NCI-H2196 (cell line): ENCODE data around the gene CD52.
"Not testable (repeated sequence)": the region's sequence is repeated elsewhere in the genome, so short reads cannot be mapped to it uniquely, and the experiment has no call there.

Experiments
- DNase-seq: peaks from one replicate; lab custom pipeline; 2025; ENCODE audit not compliant: unreplicated experiment; lab: John Stamatoyannopoulos, UW

Gene CD52

DNA sequence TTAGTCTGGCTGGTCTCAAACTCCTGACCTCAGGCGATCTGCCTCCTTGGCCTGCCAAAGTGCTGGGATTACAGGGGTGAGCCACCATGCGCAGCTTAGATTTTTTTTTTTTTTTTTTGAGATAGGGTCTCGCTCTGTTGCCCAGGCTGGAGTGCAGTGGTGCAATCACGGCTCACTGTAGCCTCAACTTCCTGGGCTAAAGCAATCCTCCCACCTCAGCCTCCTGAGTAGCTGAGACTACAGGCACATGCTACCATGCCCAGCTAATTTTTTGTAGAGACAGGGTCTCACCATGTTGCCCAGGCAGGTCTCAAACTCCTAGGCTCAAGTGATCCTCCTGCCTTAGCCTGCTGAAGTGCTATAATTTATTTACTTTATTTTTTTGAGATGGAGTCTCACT lies 11.6 kb downstream of the CD52 start:
- DNase-seq = not testable (repeated sequence)

DNA sequence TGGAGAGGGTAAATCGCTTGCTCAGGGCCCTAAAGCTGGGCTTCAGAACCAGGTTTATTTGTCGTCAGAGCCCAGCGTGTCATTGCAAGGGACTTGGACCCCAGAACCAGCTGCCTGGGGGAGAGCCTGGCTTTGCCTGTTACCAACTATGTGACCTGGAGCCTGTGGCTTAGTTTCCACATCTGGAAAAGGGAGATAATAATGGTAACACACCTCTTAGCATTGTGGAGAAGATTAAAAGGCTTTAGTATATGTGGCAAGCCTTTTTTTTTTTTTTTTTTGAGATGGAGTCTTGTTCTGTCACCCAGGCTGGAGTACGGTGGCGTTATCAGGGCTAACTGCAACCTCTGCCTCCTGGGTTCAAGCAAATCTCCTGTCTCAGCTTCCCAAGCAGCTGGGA lies 12.5 kb downstream of the CD52 start:
- no peak for DNase-seq

DNA sequence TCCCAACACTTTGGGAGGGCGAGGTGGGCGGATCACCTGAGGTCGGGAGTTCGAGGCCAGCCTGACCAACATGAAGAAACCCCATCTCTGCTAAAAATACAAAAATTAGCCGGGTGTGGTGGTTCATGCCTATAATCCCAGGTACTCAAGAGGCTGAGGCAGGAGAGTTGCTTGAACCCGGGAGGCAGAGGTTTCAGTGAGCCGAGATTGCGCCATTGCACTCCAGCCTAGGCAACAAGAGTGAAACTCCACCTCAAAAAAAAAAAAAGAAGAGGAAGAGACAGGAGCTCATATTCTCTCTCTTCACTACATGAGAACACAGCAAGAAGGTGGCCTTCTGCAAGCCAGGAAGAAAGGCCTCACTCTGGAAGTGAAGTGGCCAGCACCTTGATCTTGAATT lies 15.6 kb downstream of the CD52 start:
- DNase-seq = not testable (repeated sequence)

DNA sequence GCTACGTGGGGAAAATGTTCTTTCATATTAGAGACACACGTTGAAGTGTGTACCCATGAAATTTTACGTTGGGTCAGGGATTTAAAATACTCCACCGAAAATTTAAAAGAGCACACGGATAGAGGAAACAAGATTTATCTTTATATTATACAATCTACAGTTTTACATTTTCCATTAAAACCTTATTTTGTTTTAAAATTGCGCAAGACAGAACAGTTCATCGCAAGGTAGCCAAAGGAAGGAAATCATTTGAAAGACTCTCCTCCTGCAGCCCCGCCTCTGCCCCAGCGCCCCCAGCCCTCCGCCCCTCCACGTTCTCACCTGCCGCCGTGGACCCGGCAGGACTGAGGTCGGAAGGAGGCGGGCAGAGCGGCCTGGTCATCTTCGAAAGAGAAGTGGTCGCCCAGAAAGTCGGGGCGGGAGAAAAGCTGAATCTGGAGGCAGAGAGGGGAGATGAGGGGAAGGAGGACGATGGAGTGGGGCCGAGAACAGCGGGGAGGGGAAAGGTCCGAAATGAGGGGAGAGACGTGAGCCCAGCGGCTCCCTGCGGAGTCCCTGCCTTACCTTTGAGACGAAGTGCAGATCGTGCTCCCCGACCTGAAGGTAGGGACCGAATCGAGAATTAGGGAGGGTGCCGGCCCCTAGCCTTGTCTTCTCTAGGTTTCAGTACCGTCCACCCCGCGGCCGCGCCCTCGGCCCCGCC lies 18.2 kb downstream of the CD52 start:
- no peak for DNase-seq

DNA sequence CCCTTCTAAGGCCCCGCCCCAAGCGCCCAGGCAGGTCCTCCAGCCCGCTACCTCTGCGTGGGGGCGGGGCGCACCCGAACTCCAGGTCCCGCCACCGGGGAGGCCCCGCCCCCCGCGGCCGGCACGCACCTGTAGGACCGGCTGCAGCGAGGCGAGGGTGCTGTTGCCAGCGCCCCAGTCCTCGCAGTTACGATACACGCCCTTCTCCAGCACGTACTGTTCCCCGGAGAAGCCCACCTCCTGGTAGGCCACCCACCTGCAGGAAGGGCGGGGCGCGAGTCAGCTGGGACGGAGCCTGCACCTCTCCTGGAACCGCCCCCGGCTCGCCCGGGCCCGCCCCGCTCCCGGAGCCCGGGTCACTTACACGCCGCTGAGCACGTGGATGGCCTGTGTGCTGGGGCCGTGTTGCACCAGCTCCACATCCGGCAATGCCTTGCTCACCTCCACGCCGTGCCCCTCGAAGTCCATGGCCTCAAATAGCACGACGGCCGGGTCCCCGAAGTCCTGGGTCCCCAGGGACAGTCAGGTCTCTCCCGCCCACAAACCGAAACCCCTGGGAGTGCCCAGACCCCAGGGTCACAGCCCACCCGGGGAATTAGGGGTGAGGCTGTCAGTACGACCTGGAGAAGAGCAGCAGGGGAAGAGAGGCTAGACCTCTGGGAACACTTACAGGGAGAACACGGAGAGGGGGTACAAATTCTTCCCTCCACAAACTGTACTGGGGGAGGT lies 18.9 kb downstream of the CD52 start:
- DNase-seq = peak; percentile 95

DNA sequence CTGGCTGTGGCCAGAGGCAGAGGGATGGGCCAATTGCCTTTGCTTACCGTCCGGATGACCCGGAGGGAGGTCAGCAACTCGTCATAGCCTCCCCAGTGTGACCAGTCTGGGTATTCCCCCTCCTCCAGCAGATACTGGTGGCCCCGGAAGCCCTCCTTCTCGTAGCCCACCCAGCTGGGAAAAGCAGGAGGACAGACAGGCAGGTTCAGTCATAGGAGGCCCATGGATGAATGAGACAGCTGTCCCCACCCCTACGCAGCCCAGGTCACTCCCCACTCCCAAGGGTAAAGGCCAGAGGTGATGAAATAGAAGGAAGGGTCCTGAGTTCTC lies 19.4 kb downstream of the CD52 start:
- DNase-seq = no peak

DNA sequence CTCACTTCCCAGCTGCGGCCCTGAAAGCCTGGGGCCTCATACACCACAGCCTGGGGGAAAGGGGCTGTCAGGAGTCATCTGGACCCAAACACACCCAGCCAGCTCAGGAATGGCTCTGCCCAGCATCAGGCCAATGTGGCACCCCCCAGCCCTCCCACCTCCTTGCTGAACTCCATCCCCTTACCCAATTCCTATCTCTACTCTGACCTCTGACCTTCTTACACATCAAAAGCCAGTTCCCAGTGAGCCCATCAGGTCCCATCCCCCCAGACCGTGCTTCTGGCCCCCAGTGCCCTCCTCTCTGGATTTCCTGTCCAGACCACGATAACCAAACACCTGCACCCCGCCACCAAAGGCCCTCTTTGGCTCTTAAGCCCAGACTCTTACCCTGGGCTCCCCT lies 19.9 kb downstream of the CD52 start:
- DNase-seq = no peak

DNA sequence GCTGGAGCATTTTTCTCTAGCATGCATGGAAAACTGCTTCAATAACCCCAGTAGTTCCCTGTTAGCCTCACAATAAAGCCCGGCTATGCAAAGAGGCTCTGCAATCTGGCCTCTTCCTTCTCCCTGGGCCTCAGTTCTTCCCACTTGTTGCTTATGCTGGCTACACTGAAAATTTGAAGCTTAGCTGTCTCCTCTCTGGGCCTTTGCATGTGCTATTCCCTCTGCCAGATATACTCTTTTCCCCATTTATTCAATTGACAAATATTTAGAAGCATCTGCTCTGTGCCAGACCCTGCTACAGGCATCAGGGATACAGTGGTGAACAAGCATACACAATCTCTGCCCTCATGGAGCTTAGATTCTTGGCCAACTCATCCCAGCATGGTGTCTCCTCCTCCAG lies 20.9 kb downstream of the CD52 start:
- no peak for DNase-seq

DNA sequence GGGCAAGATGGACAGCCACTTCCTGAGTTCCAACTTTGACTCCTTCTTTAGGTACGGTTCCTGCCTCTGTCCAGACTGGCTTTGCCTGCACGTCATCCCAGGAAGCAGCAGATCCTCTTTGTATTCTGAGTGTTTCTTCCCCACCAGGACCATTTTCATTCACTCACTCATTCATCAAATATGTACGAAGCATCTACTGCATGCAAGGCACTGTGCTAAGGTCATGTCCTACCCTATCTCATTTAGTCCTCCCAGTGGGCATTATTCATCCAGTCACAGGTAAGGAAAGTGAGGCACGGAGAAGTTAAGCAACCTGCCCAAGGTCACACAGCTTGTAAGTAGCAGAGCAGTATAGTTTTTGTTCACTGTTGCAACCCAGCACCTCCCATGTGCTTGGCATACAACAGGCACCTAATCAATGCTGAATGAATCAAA lies 22.3 kb downstream of the CD52 start:
- DNase-seq = no peak

DNA sequence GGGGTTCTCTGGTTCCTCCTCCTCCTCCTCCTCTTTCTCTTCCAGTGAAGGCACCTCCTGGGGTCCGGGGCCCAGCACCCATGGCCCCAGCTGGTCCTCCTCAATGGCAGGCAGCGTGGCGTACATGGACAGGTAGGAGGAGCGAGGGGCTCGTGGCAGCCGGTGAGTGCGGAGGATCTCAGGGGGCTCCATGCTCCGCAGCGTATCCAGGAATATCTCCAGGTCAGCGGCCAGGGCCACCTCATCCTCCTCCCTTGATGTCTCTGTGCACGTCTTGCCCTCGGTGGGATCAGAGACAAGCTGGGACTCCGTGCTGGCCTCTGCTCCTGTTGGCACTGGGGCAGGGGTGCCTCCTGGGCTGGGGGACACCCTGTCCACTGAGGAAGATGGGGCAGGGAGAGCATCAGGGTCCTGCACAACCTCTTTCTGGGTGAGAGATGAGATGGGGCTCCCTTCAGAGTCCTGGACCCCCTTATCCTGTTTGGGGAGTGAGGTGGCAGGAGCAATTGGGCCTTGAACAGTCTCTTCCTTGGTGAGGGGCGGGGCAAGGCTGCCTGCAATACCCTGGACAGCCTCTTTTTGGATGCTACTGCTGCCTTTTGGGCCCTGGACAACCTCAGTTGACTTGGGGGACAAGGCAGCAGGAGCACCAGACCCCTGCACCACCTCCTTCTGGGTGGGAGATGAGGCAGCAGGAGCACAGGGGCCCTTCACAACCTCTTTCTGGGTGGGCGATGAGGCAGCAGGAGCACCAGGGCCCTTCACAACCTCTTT lies 26.6 kb downstream of the CD52 start:
- DNase-seq = no peak

DNA sequence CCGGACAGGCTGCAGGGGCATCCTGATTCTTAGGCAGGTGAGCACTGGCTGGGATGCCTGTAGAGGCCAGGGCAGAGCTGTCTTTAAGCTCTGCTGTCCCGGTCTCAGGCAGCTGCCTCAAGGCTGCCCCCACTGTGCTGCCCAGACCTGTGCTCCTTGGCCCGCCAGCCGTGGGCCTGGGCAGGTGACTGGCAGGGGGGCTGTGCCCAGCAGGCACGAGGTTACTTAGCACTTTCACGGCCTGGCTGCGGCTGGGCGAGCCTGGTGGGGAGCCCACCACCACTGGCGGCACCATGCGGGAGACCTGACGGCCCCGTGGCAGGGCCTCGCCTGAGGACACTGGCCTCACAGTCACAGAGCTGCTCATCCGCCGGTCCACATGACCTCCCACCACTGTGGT lies 28.0 kb downstream of the CD52 start:
- DNase-seq = no peak

DNA sequence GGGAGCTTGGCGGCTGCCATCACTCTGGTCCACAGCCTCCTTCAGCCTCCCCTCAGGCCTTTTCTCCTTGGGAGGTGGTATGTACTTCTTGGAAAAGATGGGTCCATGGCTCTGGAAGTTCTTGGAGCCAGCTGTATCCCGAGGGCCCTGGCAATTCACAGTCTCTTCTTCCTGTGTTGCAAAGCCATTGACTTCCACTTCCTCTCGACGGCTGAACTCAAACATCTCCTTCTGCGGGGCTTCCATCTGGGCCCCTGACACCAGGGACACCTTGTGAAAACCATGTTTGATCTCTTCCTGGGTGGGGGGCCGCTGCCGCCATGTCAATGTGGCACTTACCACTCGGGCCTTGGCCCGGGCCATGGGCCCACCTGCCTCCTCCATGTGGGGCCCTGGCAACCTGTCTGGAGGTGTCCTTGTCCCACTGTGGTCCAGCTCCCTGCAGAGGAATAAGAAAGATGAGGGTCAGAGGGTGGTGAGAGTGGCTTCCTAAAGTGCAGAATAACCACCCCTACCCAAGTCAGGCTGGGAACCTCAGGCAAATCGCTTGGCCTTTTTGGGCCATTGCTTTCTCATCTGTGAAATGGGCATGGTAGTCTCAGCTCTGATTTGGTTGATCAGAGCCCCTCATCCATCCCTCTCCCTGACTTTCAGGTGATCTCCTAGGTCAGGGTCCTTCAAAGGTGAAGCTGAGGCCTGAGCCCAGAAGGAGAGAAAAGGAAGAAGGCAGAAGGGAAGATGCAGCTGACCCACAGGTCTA lies 28.7 kb downstream of the CD52 start:
- DNase-seq = no peak

DNA sequence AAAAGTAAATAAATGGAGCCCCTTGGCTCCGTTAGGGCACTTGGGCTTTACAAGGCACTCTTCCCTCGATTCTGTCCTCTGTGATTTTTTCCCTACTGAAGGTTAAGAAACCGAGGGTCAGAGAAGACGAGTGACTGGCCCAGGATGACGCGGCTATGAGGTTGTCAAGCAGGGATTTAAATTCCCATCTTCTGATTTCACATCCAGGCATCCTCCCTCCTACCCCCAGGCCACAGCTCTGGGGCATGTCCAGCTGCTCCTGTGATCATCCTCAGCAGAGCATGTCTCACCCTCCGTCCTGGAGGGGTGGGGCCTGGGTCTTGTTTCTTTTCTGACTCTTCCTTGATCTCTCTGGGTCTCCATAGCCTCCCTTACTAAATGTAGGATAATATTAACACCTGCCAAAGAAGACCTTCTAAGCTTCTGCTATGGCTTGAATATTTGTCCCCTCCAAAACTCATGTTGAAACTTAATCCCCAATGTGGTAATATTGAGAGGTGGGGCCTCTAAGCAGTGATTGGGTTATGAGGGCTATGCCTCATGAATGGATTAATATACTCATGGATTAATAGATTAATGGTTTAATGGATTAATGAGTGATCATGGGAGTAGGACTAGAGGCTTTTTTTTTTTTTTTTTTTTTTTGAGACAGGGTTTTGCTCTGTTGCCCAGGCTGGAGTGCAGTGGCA lies 31.6 kb downstream of the CD52 start:
- no peak for DNase-seq

DNA sequence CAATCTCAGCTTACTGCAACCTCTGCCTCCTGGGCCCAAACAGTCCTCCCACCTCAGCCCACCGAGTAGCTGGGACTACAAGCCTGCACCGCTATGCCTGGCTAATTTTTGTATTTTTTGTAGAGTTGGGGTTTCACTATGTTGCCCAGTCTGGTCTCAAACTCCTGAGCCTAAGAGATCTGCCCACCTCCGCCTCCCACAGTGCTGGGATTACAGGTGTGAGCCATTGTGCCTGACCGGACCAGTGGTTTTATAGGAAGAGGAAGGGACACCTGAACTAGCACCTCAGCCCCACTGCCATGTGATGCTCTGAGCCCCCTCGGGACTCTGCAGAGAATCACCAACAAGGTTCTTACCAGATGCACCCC lies 32.1 kb downstream of the CD52 start:
- DNase-seq = no peak

DNA sequence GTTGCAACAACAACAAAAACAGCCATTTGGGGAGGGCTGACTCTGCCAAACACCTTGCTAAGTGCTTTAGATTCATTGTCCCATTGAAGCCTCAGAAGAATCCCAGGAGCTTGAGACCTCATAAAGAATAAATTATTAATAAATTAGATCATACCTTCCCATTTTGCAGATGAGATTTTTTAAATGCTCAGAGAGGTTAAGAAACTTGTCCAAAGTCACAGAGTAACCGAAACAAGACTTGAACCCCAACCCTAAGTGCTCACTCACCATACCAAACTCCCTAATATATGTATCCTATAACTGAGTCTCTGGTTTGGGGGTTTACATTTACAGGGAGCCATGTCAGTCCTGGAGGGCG lies 32.6 kb downstream of the CD52 start:
- DNase-seq = no peak

DNA sequence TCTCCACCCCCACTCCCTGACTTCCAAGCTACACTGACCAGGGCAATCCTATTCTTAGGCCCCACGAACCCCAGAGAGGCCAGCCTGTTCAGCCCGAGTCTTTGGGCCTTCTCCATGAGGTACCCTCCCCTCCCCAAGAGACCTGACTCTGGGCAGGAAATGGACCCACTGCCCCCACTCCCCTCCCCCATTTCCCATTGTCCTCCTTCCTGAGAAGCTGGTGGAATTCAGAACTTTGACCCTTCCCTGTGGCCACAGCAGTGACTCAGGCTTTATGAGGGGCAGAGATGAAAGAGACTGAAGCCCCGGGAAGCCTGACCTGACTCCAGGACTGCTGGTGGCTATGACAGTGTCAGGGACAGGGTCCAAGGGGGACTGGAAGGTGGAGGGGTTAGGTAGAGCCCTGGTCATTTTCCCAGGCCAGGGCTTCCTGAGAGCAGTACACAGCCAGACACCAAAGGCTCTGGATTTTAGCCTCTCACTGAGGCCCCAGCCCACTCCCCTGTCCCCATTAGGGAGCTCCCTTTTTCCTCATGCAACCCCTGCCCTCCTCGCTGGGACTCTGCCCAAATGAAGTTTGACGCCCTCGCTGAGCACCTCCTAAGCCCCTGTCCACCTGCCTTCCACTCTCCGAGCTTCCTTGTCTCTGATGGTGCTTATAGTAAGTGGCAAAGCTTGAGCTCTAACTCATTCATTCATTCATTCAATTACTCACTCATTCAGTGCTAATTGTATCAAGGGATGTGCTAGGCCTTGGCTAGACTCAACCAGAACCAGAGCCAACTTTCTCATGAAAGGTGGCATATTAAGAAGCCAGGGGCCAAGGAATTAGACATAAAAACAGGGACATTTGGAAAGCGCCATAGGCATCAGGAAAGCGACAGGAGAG lies 33.2 kb downstream of the CD52 start:
- no peak for DNase-seq

DNA sequence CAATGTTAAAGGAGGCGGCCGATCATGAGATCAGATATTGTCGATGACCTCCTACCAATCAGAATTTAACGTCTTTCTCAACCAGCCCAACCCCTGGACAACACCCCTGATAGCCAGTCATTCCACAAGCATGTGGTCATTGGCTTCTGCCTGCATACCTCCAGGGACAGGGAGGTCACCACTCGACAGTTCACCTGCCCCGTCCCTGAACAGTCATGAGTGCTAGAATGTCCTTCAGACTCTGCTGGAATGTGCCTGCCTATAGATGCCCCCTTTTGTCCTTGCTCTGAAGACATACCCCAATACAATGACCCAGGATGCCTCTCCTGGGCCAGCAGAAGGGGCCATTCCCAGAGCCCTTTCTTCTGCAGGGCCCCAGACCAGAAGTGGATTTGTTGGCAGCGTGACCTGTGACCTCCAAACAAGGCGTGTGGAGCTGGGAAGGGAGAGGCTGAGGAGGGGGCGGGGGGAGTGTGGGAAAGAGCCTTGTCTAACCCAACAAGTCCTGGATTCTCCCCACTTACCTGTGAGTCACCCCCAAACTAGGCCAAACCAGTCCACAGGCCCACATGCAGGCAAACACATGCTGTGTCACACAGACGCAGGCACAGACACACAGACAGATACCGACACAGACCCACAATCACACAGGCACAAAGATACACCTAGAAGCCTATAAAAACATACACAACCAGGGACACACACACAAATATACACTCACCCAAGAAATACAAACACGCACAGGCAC lies 34.0 kb downstream of the CD52 start:
- no peak for DNase-seq

DNA sequence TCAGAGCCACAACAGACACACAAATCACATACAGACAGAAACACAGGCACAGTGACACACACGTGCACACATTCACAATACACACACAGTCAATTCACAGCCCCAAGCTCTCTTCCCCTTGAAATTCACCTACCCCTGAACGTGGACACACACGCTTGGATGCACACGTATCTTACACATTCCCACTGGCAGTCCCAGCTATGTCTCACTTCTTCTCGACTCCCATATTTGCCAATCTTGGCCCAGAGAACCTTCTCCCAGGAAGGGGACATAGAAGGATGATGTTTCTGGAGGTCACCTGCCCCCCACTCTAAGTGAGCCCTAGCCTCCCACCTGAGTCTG lies 34.6 kb downstream of the CD52 start:
- DNase-seq = no peak

DNA sequence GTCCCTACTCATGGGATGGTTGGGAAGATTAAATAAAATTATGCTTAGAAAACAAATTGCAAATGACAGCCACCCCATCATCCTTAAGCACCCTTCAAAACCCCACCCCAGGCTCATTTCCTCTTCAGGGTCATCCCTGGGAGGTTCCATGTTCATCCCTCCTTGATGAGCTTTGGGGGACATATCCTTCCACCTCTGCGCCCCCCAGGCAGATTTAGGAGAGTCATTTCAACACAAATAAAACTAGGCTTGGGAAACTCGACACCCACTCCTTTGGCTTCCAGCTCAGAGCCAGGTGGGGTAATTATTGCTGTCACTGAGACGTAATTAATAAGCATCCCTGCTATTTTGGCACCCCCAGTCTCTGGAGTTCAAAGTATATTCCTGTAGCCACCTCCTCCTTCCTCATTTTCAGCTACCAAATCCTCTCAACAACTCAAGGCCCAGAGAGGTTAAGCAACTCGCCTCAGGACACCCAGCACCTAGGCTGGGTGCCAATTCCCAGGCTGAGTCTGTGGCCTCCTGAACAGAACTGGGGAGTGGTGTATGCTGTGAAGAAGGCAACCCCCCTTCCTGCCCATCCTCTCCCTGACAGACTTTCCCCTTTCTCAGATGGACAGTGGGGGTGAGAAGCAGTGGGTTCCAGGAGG lies 35.6 kb downstream of the CD52 start:
- no peak for DNase-seq
